Diencephalon (tissue), 1 donor: Measurements from ENCODE around the gene PANK2. TPM values are rescaled to one million over a fixed set of nuclear protein-coding genes. Genes with fewer than 3 reads are reported as not detected.

Source experiments
- small RNA-seq: library from RNA; depleted of rRNA; stranded (forward); fragments of <200 nt; gene quantifications from one replicate; pipeline ENCODE3, GENCODE V24; 2014
- total RNA-seq: library from RNA; depleted of rRNA; stranded (reverse); fragments of >200 nt; gene quantifications from one replicate; pipeline ENCODE4 v1.2.3, GENCODE V29; 2014

Gene PANK2
- 50.3 TPM for total RNA-seq

GRCh38 chr20:3888622-3889488, at the start of gene PANK2:
PANK2 (plus strand) TSS chr20:3889387.

GRCh38 chr20:3846740-3847428, 42.3 kb upstream of the PANK2 start, which contains the start of gene MAVS:
MAVS (plus strand) TSS chr20:3846834; CDS start chr20:3854625, 7,791 bp downstream.

Small RNAs within 50 kb of the gene (small RNA-seq; reads per million reads assigned to genes)
- gene MIR103A2: 11.0 reads per million, percentile 93 among the genes with 10 or more reads in this experiment

Other genes starting within 250 kb of the PANK2 start
- not detected for gene GFRA4, start 226.0 kb upstream of the PANK2 start, total RNA-seq
- gene ADAM33, start 207.4 kb upstream of the PANK2 start, total RNA-seq: 2.5 TPM
- gene SIGLEC1, start 176.8 kb upstream of the PANK2 start, total RNA-seq: 0.23 TPM
- 3.2 TPM for gene HSPA12B, start 156.7 kb upstream of the PANK2 start, total RNA-seq
- 17.3 TPM for gene ADISSP, start 121.6 kb upstream of the PANK2 start, total RNA-seq
- 5.1 TPM for gene SPEF1, start 107.9 kb upstream of the PANK2 start, total RNA-seq
- 45.7 TPM for gene CENPB, start 102.6 kb upstream of the PANK2 start, total RNA-seq
- gene CDC25B, start 93.1 kb upstream of the PANK2 start, total RNA-seq: 10.1 TPM
- gene AP5S1, start 68.8 kb upstream of the PANK2 start, total RNA-seq: 8.1 TPM
- 12.7 TPM for gene MAVS, start 42.6 kb upstream of the PANK2 start, total RNA-seq
- gene RNF24, start 126.2 kb downstream of the PANK2 start, total RNA-seq: 20.3 TPM